IgD-negative memory B cell (primary cell): ENCODE data around the gene MRPL36. TPM values are rescaled to one million over a fixed set of nuclear protein-coding genes. Genes with fewer than 3 reads are reported as not detected.

Source experiments
- H3K27ac Mint-ChIP-seq, 3 donors: one replicate each; pipeline ENCODE4 v1.8.0; 2020 to 2022; ENCODE audit warnings: mild to moderate bottlenecking in 3 of 3, mixed read lengths in 3 of 3, moderate library complexity in 1 of 3
- H3K27me3 Mint-ChIP-seq: one replicate; pipeline ENCODE4 v1.8.0; 2021; ENCODE audit warnings: mixed read lengths
- H3K36me3 Mint-ChIP-seq: one replicate; pipeline ENCODE4 v1.8.0; 2020; ENCODE audit warnings: mild to moderate bottlenecking, mixed read lengths
- H3K4me1 Mint-ChIP-seq, 3 donors: one replicate each; pipeline ENCODE4 v1.8.0; 2020 to 2022; ENCODE audit warnings: mixed read lengths in 3 of 3, mild to moderate bottlenecking in 1 of 3
- H3K4me3 Mint-ChIP-seq, 4 donors: one replicate each; pipeline ENCODE4 v1.8.0; 2020 to 2022; ENCODE audit warnings: mild to moderate bottlenecking in 4 of 4, mixed read lengths in 4 of 4, moderate library complexity in 3 of 4
- H3K9me3 Mint-ChIP-seq, 3 donors: one replicate each; pipeline ENCODE4 v1.8.0; 2020 to 2021; ENCODE audit warnings: mixed read lengths in 3 of 3, mild to moderate bottlenecking in 1 of 3
- polyA plus RNA-seq: library from polyadenylated mRNA; unstranded; fragments of 300-500 nt; fragmentation: Illumina TruSeq; gene quantifications from one replicate; pipeline ENCODE4 v1.2.3, GENCODE V29; 2021

The MRPL36 gene
- polyA plus RNA-seq, 1 donor from 2014 or later, result 66.9 TPM

- H3K27me3 Mint-ChIP-seq, result peaks cover 9% of the 10 kb centered on the region
- peaks cover 2% of the 10 kb centered on the region for H3K36me3 Mint-ChIP-seq
- peaks cover 20 to 21% (median 20%) of the 10 kb centered on the region in 3 donors for H3K4me1 Mint-ChIP-seq
- H3K9me3 Mint-ChIP-seq, result peaks cover 0 to 2% (median 0%) of the 10 kb centered on the region in 3 donors
- no peak overlapping the region for H3K4me3 Mint-ChIP-seq
- H3K27ac Mint-ChIP-seq, result no peak overlapping the region
Observed at GRCh38 chr5:1788200-1788599, 11.4 kb downstream of the MRPL36 start.

GRCh38 chr5:1787472-1788047 is 12.1 kb downstream of the MRPL36 start:
- Mint-ChIP-seq H3K4me3 (no peak overlapping the region), H3K9me3 (peaks cover 0 to 2% (median 0%) of the 10 kb centered on the region in 3 donors), H3K27me3 (peaks cover 15% of the 10 kb centered on the region), H3K4me1 (peaks cover 19 to 21% (median 20%) of the 10 kb centered on the region in 3 donors), H3K27ac (no peak overlapping the region), H3K36me3 (peaks cover 2% of the 10 kb centered on the region)

GRCh38 chr5:1786621-1787471 is 12.8 kb downstream of the MRPL36 start:
- peaks cover 2% of the 10 kb centered on the region for H3K36me3 Mint-ChIP-seq
- H3K27ac Mint-ChIP-seq, result peak overlapping the region in 1 of 3 donors; percentile 89
- H3K27me3 Mint-ChIP-seq, result peaks cover 21% of the 10 kb centered on the region
- peaks cover 0 to 2% (median 0%) of the 10 kb centered on the region in 3 donors for H3K9me3 Mint-ChIP-seq
- H3K4me3 Mint-ChIP-seq, result no peak overlapping the region
- peaks cover 15 to 23% (median 20%) of the 10 kb centered on the region in 3 donors for H3K4me1 Mint-ChIP-seq

GRCh38 chr5:1785984-1786383 is 13.7 kb downstream of the MRPL36 start:
- H3K4me3 Mint-ChIP-seq, result no peak overlapping the region
- H3K9me3 Mint-ChIP-seq, result peaks cover 0 to 2% (median 0%) of the 10 kb centered on the region in 3 donors
- H3K27ac Mint-ChIP-seq, result peak overlapping the region in 1 of 3 donors; percentile 89
- H3K4me1 Mint-ChIP-seq, result peaks cover 14 to 23% (median 18%) of the 10 kb centered on the region in 3 donors
- H3K27me3 Mint-ChIP-seq, result peaks cover 21% of the 10 kb centered on the region
- peaks cover 2% of the 10 kb centered on the region for H3K36me3 Mint-ChIP-seq

- Mint-ChIP-seq H3K4me1 (peaks cover 17 to 23% (median 19%) of the 10 kb centered on the region in 3 donors), H3K36me3 (peaks cover 4% of the 10 kb centered on the region), H3K4me3 (no peak overlapping the region), H3K27me3 (peaks cover 24% of the 10 kb centered on the region), H3K9me3 (peaks cover 0 to 2% (median 0%) of the 10 kb centered on the region in 3 donors), H3K27ac (no peak overlapping the region)
Observed at GRCh38 chr5:1785062-1785461, 14.6 kb downstream of the MRPL36 start.

- Mint-ChIP-seq H3K9me3 (peaks cover 0 to 2% (median 0%) of the 10 kb centered on the region in 3 donors), H3K27me3 (peaks cover 24% of the 10 kb centered on the region), H3K27ac (no peak overlapping the region), H3K4me3 (peak overlapping the region in 1 of 4 donors; percentile 82), H3K36me3 (peaks cover 4% of the 10 kb centered on the region), H3K4me1 (peaks cover 17 to 19% (median 19%) of the 10 kb centered on the region in 3 donors)
Observed at GRCh38 chr5:1784197-1785050, 15.2 kb downstream of the MRPL36 start.

- Mint-ChIP-seq H3K36me3 (peaks cover 4% of the 10 kb centered on the region), H3K27ac (peak overlapping the region in 1 of 3 donors; percentile 52), H3K4me1 (peaks cover 17 to 19% (median 19%) of the 10 kb centered on the region in 3 donors), H3K9me3 (peaks cover 0 to 2% (median 0%) of the 10 kb centered on the region in 3 donors), H3K4me3 (peak overlapping the region in 3 of 4 donors; percentile 73 to 76 (median 75)), H3K27me3 (peaks cover 29% of the 10 kb centered on the region)
Observed at GRCh38 chr5:1783216-1783554, 16.5 kb downstream of the MRPL36 start.

GRCh38 chr5:1782385-1783215 is 17.0 kb downstream of the MRPL36 start:
- Mint-ChIP-seq H3K4me1 (peaks cover 17 to 19% (median 19%) of the 10 kb centered on the region in 3 donors), H3K27me3 (peaks cover 29% of the 10 kb centered on the region), H3K36me3 (peaks cover 4% of the 10 kb centered on the region), H3K27ac (peak overlapping the region in 1 of 3 donors; percentile 52), H3K9me3 (peaks cover 0 to 2% (median 0%) of the 10 kb centered on the region in 3 donors), H3K4me3 (peak overlapping the region in 3 of 4 donors; percentile 73 to 76 (median 75))

- Mint-ChIP-seq H3K9me3 (peaks cover 0 to 2% (median 0%) of the 10 kb centered on the region in 3 donors), H3K4me1 (peaks cover 17 to 19% (median 19%) of the 10 kb centered on the region in 3 donors), H3K27me3 (peaks cover 29% of the 10 kb centered on the region), H3K27ac (no peak overlapping the region), H3K4me3 (peak overlapping the region in 2 of 4 donors; percentile 67 to 75), H3K36me3 (peaks cover 4% of the 10 kb centered on the region)
Observed at GRCh38 chr5:1781726-1782384, 17.8 kb downstream of the MRPL36 start.

GRCh38 chr5:1781107-1781506 is 18.5 kb downstream of the MRPL36 start:
- peaks cover 17 to 19% (median 19%) of the 10 kb centered on the region in 3 donors for H3K4me1 Mint-ChIP-seq
- peaks cover 4% of the 10 kb centered on the region for H3K36me3 Mint-ChIP-seq
- peaks cover 0 to 2% (median 0%) of the 10 kb centered on the region in 3 donors for H3K9me3 Mint-ChIP-seq
- no peak overlapping the region for H3K27ac Mint-ChIP-seq
- no peak overlapping the region for H3K4me3 Mint-ChIP-seq
- peaks cover 29% of the 10 kb centered on the region for H3K27me3 Mint-ChIP-seq

GRCh38 chr5:1780614-1780930 is 19.1 kb downstream of the MRPL36 start:
- H3K36me3 Mint-ChIP-seq, result peaks cover 4% of the 10 kb centered on the region
- peaks cover 17 to 19% (median 19%) of the 10 kb centered on the region in 3 donors for H3K4me1 Mint-ChIP-seq
- no peak overlapping the region for H3K27ac Mint-ChIP-seq
- peaks cover 0 to 2% (median 0%) of the 10 kb centered on the region in 3 donors for H3K9me3 Mint-ChIP-seq
- no peak overlapping the region for H3K4me3 Mint-ChIP-seq
- peaks cover 29% of the 10 kb centered on the region for H3K27me3 Mint-ChIP-seq

- Mint-ChIP-seq H3K27me3 (peaks cover 29% of the 10 kb centered on the region), H3K36me3 (peaks cover 4% of the 10 kb centered on the region), H3K27ac (no peak overlapping the region), H3K4me3 (no peak overlapping the region), H3K4me1 (peaks cover 17 to 19% (median 19%) of the 10 kb centered on the region in 3 donors), H3K9me3 (peaks cover 0 to 2% (median 0%) of the 10 kb centered on the region in 3 donors)
Observed at GRCh38 chr5:1779782-1780613, 19.6 kb downstream of the MRPL36 start.
